Measurements from ENCODE around the gene NOS2.

Gene NOS2

DNA sequence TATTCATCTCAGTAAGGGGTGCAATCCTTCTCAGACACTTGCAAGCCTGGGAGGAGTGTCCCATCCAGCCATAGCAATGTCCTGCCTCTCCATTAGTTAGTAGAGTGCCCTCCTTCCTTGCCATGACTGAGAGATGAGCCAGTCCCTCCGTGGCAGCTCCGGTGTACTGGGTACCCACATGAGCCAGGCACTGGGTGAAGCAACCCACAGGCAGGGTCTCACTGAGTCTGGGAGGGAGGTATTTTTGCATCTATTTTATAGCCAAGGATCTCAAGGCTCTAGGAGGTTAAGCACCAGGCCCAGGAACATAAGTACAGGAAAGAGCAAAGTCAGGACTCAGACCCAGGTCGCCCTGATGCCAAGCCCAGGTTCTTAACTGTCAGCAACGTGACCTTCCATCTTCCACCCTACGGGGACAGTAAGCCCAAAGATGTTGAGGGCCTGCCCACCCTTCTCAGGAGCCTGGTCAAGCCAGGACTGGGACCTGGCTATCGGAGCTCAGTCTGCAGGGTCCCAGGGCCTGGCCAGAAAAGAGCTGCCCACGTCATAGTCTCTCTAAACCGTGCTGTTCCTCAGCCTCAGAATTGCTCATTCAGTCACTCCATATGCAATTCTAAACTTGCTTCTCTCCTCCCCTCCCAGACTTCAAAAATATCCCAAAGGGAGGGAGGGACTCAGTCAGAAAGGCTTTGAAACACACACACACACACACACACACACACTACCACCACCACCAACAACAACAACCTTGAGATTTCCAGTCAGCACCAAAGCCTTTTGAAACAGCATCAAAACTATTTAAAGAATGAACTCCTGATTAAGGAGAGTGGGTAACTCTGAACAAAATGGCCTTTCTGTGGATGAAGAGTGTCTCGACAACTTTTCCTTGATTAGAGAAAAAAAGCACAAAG, 16.6 kb downstream of the NOS2 start:
- TF ChIP-seq, protein P1, sequence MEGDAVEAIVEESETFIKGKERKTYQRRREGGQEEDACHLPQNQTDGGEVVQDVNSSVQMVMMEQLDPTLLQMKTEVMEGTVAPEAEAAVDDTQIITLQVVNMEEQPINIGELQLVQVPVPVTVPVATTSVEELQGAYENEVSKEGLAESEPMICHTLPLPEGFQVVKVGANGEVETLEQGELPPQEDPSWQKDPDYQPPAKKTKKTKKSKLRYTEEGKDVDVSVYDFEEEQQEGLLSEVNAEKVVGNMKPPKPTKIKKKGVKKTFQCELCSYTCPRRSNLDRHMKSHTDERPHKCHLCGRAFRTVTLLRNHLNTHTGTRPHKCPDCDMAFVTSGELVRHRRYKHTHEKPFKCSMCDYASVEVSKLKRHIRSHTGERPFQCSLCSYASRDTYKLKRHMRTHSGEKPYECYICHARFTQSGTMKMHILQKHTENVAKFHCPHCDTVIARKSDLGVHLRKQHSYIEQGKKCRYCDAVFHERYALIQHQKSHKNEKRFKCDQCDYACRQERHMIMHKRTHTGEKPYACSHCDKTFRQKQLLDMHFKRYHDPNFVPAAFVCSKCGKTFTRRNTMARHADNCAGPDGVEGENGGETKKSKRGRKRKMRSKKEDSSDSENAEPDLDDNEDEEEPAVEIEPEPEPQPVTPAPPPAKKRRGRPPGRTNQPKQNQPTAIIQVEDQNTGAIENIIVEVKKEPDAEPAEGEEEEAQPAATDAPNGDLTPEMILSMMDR (conservative IDR thresholded peaks at IDR 0.05): no peak
- TF ChIP-seq ZFX (IDR thresholded peaks at IDR 0.05): no peak

DNA sequence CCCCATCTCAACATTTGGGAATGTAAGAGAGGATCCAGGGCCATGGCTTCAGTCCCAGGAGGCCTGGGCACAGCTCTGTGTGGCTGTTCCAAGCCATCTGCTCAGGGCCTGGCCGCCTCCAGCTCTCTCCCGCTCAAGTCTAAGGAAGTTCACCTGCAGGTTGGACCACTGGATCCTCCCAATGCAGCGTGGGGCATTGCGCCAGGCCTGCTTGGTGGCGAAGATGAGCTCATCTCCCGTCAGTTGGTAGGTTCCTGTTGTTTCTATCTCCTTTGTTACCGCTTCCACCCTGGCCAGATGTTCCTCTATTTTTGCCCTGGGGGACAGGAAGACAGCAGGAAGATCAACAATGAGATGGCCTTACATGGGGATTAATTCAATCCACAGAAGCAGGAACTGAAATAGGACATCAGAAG, 17.5 kb downstream of the NOS2 start:
- TF ChIP-seq, protein P1 (conservative IDR thresholded peaks at IDR 0.05): no peak
- no peak for TF ChIP-seq ZFX (IDR thresholded peaks at IDR 0.05)

More for the DNA sequence above, 16.6 kb downstream of the NOS2 start:
- H3K27ac ChIP-seq: no peak overlapping the region

DNA sequence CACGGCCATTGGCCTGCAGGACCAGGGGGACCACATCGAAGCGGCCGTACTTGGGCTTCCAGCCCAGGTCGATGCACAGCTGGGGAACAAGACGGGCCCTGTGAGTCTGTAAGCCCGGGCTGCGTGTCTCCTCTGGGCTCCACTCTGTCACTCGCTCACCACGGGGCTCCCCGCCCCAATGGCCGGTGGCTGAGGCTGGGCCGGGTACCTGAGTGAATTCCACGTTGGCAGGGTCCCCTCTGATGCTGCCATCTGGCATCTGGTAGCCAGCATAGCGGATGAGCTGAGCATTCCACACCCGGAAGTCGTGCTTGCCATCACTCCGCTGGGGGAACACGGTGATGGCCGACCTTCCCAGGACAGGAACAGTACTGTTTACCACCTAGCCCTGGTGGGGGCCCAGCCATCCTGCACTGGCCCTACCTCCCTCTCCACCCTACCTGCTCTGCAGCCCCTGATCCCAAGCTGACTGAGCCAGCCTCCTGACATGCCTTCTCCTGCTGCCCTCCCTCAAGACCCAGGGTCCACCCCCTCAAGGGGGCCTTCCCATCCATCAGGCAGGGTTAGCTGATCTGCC, 19.4 kb downstream of the NOS2 start:
- TF ChIP-seq, protein P1 (conservative IDR thresholded peaks at IDR 0.05): no peak
- TF ChIP-seq ZFX (IDR thresholded peaks at IDR 0.05): no peak
- H3K27ac ChIP-seq: no peak overlapping the region

More for the DNA sequence above, 17.5 kb downstream of the NOS2 start:
- H3K27ac ChIP-seq: no peak overlapping the region

DNA sequence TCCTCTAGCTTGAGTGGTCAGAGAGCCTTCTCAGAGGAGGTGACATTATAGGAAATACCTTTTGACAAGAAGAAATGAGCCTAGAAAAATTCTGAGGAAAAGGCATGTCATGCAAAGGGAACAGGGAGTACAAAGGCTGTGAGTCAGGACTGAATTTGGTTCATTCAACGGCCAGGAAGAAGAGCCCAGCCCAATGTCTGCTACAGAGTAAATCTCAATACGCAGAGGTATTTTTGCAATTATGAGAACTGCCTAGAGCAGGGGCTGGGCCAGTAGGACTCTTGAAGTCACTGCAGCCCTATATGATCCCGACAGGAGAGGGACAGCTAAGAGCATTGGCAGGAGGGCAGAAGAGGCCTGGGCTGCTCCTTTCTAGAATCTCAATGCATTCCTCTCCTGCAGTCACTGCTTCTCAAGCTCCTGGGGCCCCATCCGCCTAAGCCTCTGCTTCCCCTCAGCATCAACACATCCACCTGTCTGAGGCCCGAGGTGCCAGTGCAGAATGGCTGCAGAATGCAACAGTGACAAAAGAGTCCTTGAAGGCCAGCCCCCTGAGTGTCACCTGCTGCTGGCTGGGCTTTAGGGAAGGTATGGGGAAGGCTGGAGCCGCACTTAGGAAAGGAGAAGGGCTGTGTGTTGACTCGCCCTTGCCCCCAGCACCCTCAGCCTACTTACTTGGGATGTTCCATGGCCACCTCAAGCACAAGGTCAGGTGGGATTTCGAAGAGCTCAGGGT, 20.1 kb downstream of the NOS2 start:
- TF ChIP-seq, protein P1 (conservative IDR thresholded peaks at IDR 0.05): no peak
- TF ChIP-seq ZFX (IDR thresholded peaks at IDR 0.05): no peak
- H3K27ac ChIP-seq: no peak overlapping the region

DNA sequence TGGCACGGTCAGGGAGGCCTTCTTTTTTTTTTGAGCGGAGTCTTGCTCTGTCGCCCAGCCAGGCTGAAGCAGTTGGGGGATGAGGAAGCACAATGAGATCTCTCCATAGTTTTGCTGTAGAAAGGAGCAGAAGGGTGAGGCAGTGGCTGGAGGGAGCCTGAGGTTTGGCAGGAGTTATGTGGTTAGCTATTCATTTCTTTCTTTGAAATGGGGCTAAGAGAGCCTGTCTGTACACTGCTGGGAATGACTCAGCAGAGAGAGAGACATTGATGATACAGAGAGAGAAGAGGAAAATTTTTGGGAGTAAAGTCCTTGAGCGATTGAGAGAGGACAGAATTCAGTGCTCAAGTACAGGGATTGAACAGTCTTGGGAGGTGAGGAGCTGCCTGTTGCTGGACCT, 22.1 kb downstream of the NOS2 start:
- TF ChIP-seq, protein P1 (conservative IDR thresholded peaks at IDR 0.05): no peak
- no peak for TF ChIP-seq ZFX (IDR thresholded peaks at IDR 0.05)
- H3K27ac ChIP-seq: no peak overlapping the region

DNA sequence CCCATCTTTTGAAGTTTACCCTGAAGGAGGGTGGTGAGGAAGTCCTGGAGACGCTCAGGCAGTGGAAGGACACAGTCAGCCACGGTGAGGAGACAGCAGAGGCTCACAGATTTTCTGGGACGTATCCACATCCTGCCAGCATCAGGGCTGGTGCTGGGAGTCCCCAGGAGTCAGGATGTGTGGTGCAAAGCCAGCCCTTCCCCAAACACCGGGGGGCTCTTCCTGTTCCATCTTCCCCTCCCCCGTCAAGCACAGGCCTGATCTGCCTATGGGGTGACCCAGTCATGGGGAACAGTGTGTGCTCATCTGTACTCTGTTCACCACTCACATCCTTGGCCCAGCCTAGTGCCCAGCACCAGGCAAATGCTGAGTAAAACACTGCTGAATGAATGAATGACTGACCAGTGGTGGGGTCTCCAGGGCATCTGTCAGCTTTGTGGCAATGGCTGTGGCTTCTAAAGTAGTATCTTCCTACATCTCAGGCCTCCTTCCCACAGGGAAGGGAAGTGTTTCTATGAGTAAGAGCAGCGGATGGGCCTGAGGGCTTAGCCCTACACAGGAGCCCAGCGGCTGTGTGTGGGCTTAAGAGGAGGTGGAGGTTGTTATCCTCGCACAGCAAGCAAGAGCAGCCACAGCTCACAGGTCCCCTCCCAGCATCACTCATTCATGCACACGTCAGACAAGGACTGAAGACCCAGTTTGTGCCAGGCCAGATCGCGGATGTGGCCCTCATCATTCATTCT, 23.3 kb downstream of the NOS2 start:
- TF ChIP-seq ZFX (IDR thresholded peaks at IDR 0.05): no peak
- TF ChIP-seq, protein P1 (conservative IDR thresholded peaks at IDR 0.05): no peak

More for the DNA sequence above, 23.3 kb downstream of the NOS2 start:
- H3K27ac ChIP-seq: no peak overlapping the region

Measured in C4-2B (cell line).